Pancreas (tissue), 10 donors: ENCODE data around the gene MT1A. TPM values are rescaled to one million over a fixed set of nuclear protein-coding genes. Genes with fewer than 3 reads are reported as not detected.

ENCODE experiments used
- ATAC-seq, 4 donors: fragments of 200-7000 bp; cut with Tn5 transposase; one replicate each; pipeline versions ENCODE4 v1.8.0 to v1.9.1; 2020; ENCODE audit warnings: mild to moderate bottlenecking in 4 of 4, moderate library complexity in 4 of 4
- DNase-seq, 6 donors: peaks; one replicate each; pipeline ENCODE4 v3.0.0-alpha.2; 2020
- FAIRE-seq: peaks from 2 replicates; lab custom pipeline; 2012; peaks lifted over from hg19 to GRCh38; lab: Jason Lieb, UNC
- H3K27ac ChIP-seq, 4 donors: fragments of 200-600 bp; sonication (generic); 1 replicate in 3 of 4; 2 replicates in 1 of 4; pipeline versions ENCODE4 v1.5.0 to v1.8.0; 2020
- H3K27me3 ChIP-seq, 4 donors: fragments of 200-600 bp; one replicate each; pipeline ENCODE4 v1.8.0; 2021
- H3K36me3 ChIP-seq, 3 donors: fragments of 200-600 bp; sonication (generic) in 1 of 3; one replicate each; pipeline versions ENCODE4 v1.5.0 to v1.8.0; 2020 to 2021
- H3K4me1 ChIP-seq, 3 donors: fragments of 200-600 bp; one replicate each; pipeline ENCODE4 v1.8.0; 2021
- H3K4me3 ChIP-seq, 4 donors: fragments of 200-600 bp; sonication (generic) in 2 of 4; one replicate each; pipeline versions ENCODE4 v1.5.0 to v1.8.0; 2020 to 2021
- H3K9me3 ChIP-seq, 4 donors: fragments of 200-600 bp; one replicate each; pipeline ENCODE4 v1.8.0; 2021
- WGBS, 2 donors: extraction: QIAGEN DNeasy Blood & Tissue Kit; methylation state at CpG; one replicate each; pipeline ENCODE4 v1.1.7; 2013; 5-methylcytosine and 5-hydroxymethylcytosine counted together
- intact Hi-C, 3 donors: fragments of 100-400 bp; cut with DNase I; formaldehyde crosslinking; loops; one replicate each; pipeline versions ENCODE4 v1.11.1 to v1.14.2; 2022
- polyA plus RNA-seq, 2 donors: library from polyadenylated mRNA; stranded (reverse); fragments of 200-250 nt; gene quantifications; one replicate each; pipeline ENCODE4 v1.2.3, GENCODE V29; 2013
- total RNA-seq, 6 donors: library from RNA; stranded (reverse); fragmentation: NEBNext Ultra II Directional in 4 of 6; extraction: Animal tissue kit (Norgen Biotek cat#: 25700) in 4 of 6; gene quantifications; one replicate each; pipeline versions ENCODE4 v1.2.1 to v1.2.4, GENCODE V29; 2021 to 2023
- TF ChIP-seq, protein P1 (sequence below), 4 donors: fragments of 200-600 bp; sonication (generic) in 3 of 4; IDR thresholded peaks; one replicate each; pipeline versions ENCODE4 v1.5.0 to v1.8.0; 2021; ENCODE audit warnings: antibody characterized with exemption in 4 of 4
- donor health status: healthy with polysubstance abuse.
- donor health status: DM: no; HTN: no; CAD: no; lungs with moderate emphysema.
- donor health status: DM: no; HTN: no; CAD: no.
- donor health status: control.
- donor health status: control.
- donor health status: Bipolar disorder and iron deficiency.
- donor health status: DM: yes; HTN: yes; CAD: no.
- donor health status: DM: no; HTN: no; CAD: no.
- donor health status: DM: no; HTN: no; CAD: no.
- donor health status: DM: yes; HTN: yes; CAD: no.

Gene MT1A
- total and polyA plus RNA-seq, 8 donors: 1.6 to 66.7 (median 4.4) TPM

- FAIRE-seq (no peak), ATAC-seq (peak; percentile 50 to 73 (median 64)), DNase-seq (peak in 4 of 6 donors; percentile 60 to 84 (median 77))
- TF ChIP-seq, protein P1, sequence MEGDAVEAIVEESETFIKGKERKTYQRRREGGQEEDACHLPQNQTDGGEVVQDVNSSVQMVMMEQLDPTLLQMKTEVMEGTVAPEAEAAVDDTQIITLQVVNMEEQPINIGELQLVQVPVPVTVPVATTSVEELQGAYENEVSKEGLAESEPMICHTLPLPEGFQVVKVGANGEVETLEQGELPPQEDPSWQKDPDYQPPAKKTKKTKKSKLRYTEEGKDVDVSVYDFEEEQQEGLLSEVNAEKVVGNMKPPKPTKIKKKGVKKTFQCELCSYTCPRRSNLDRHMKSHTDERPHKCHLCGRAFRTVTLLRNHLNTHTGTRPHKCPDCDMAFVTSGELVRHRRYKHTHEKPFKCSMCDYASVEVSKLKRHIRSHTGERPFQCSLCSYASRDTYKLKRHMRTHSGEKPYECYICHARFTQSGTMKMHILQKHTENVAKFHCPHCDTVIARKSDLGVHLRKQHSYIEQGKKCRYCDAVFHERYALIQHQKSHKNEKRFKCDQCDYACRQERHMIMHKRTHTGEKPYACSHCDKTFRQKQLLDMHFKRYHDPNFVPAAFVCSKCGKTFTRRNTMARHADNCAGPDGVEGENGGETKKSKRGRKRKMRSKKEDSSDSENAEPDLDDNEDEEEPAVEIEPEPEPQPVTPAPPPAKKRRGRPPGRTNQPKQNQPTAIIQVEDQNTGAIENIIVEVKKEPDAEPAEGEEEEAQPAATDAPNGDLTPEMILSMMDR (IDR thresholded peaks at IDR 0.05): no peak
- H3K4me3 ChIP-seq: peak overlapping the region; percentile 37 to 74 (median 63)
- H3K36me3 ChIP-seq: no peaks in the 10 kb centered on the region
- no peaks in the 10 kb centered on the region for H3K9me3 ChIP-seq
- peak overlapping the region; percentile 94 to 97 (median 95) for H3K27ac ChIP-seq
- intact Hi-C loops: no loop called here
- H3K27me3 ChIP-seq: no peaks in the 10 kb centered on the region
- WGBS, 2 donors: 6 to 20% methylated on average over 16 of the region's 16 CpGs
- peaks cover 0 to 9% (median 7%) of the 10 kb centered on the region in 3 donors for H3K4me1 ChIP-seq
These were observed 12.4 kb upstream of the MT1A start for GRCh38 chr16:56625943-56626654.

GRCh38 chr16:56626685-56627084 lies 11.8 kb upstream of the MT1A start:
- TF ChIP-seq, protein P1 (IDR thresholded peaks at IDR 0.05): no peak
- Histone ChIP-seq H3K27me3 (no peaks in the 10 kb centered on the region), H3K9me3 (no peaks in the 10 kb centered on the region), H3K4me3 (peak overlapping the region; percentile 37 to 74 (median 63)), H3K4me1 (peaks cover 0 to 9% (median 7%) of the 10 kb centered on the region in 3 donors), H3K27ac (peak overlapping the region; percentile 94 to 97 (median 95)), H3K36me3 (no peaks in the 10 kb centered on the region)
- ATAC-seq (peak in 3 of 4 donors; percentile 2 to 25 (median 8)), DNase-seq (peak in 1 of 6 donors; percentile 34), FAIRE-seq (no peak)
- intact Hi-C loops: no loop called here
- 8 to 12% methylated on average over 7 of the region's 7 CpGs for WGBS, 2 donors

DNA sequence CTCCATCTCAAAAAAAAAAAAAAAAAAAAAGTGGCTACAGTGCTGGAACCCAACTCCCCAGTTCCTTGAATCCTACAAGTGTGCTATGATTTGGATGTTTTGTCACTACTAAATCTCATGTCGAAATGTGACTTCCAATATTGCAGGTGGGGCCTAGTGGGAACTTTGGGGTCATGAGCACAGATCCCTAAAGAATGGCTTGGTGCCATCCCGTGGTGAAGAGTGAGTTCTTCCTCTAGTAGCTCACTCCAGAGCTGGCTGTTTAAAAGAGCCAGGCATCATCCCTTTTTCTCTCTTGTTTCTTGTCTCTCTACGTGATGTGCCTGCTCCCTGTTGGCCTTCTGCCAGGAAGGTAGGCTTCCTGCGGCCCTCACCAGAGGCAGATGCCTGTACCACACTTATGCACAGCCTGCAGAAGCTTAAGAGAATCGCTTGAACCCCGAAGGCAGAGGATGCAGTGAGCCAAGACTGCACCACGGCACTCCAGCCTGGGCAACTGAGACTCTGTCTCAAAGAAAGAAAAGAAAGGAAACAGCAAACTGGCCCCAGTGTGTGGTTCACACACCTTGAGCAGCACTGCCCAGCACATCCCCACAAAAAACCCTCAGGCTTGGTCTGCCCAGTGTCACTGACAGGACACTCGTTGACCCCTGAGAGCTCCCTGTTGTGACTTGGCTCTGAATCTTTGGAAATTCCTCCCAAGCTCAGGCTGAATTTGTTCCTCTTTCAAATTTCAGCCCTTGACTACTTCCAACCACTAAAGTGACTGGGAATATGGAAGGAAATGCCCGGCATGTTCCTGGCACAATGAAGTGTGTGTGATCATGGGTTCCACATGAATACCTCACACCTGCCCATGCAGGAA lies 9.7 kb upstream of the MT1A start:
- Histone ChIP-seq H3K36me3 (no peaks in the 10 kb centered on the region), H3K4me3 (no peak overlapping the region), H3K27me3 (no peaks in the 10 kb centered on the region), H3K27ac (no peak overlapping the region), H3K9me3 (no peaks in the 10 kb centered on the region), H3K4me1 (peaks cover 0 to 9% (median 9%) of the 10 kb centered on the region in 3 donors)
- intact Hi-C loops: no loop called here
- TF ChIP-seq, protein P1 (IDR thresholded peaks at IDR 0.05): no peak
- ATAC-seq (no peak), DNase-seq (no peak), FAIRE-seq (no peak)
- WGBS, 2 donors: 55 to 62% methylated on average over 9 of the region's 9 CpGs

DNA sequence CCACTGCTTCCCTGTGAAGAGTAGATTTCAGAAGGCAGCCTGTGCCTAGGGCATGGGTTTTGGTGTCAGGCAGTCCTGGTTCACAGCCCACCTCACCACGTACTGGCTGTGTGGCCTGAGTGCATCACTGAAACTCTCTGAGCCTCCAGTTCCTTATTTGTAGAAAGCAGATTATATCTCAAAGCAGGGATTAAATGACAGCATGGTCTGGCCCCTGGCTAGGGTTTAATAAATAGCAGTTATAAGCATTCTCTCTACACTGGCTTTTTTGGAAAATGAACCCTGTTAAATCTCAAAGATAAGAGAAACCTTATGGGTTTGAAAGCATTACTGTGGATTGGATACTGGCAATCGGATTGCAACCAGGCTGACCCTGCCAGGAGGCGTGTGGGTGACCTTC lies 8.9 kb upstream of the MT1A start:
- Histone ChIP-seq H3K27ac (no peak overlapping the region), H3K27me3 (no peaks in the 10 kb centered on the region), H3K36me3 (no peaks in the 10 kb centered on the region), H3K9me3 (no peaks in the 10 kb centered on the region), H3K4me1 (peaks cover 0 to 9% (median 9%) of the 10 kb centered on the region in 3 donors), H3K4me3 (no peak overlapping the region)
- intact Hi-C loops: no loop called here
- ATAC-seq: no peak
- no peak for FAIRE-seq
- DNase-seq: no peak
- 55 to 67% methylated on average over 3 of the region's 3 CpGs for WGBS, 2 donors
- TF ChIP-seq, protein P1 (IDR thresholded peaks at IDR 0.05): no peak
